ENCODE results near the gene CCDC148.

DNA sequence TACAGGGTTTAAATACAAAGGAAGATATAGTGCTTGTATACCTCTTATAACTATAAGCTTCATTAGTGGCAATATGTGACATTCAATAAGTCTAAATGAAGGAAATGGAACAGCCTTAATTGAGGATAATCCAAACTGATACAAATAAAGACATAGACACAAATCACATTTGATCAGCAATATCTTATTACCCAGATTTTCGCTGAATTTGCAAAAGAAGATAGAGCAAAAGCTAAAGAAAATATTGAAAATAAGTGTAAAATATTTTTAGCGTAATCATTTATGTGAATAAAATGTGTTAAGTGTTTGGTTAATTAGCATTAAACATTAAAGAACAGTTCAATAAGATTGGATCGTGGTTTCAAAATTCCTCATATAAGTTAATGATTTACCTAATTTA is 51.2 kb downstream of the CCDC148 start:
- TF ChIP-seq, protein P1, sequence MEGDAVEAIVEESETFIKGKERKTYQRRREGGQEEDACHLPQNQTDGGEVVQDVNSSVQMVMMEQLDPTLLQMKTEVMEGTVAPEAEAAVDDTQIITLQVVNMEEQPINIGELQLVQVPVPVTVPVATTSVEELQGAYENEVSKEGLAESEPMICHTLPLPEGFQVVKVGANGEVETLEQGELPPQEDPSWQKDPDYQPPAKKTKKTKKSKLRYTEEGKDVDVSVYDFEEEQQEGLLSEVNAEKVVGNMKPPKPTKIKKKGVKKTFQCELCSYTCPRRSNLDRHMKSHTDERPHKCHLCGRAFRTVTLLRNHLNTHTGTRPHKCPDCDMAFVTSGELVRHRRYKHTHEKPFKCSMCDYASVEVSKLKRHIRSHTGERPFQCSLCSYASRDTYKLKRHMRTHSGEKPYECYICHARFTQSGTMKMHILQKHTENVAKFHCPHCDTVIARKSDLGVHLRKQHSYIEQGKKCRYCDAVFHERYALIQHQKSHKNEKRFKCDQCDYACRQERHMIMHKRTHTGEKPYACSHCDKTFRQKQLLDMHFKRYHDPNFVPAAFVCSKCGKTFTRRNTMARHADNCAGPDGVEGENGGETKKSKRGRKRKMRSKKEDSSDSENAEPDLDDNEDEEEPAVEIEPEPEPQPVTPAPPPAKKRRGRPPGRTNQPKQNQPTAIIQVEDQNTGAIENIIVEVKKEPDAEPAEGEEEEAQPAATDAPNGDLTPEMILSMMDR (IDR thresholded peaks at IDR 0.05; ENCODE audit: insufficient read depth, low read depth, low read length), result no peak
- no peak for TF ChIP-seq EZH2 (IDR thresholded peaks at IDR 0.05; ENCODE audit: insufficient read depth, low read length)
